ENCODE results near the gene ST6GALNAC6.

Gene ST6GALNAC6

GRCh38 chr9:127931092-127931881 lies 31.9 kb upstream of the ST6GALNAC6 start:
- DNase-seq: peak; percentile 15

- DNase-seq: peak; percentile 77
These were observed 31.1 kb upstream of the ST6GALNAC6 start, which contains the start of gene PIP5KL1 for GRCh38 chr9:127930231-127931091. Gene PIP5KL1, minus strand, starts transcription at chr9:127930777. Its CDS starts 25 bp downstream, at chr9:127930752.

- no peak for DNase-seq
These were observed 30.2 kb upstream of the ST6GALNAC6 start for GRCh38 chr9:127929625-127929979.

- DNase-seq: no peak
These were observed 29.5 kb upstream of the ST6GALNAC6 start for GRCh38 chr9:127928676-127929624.

GRCh38 chr9:127927988-127928675 lies 28.7 kb upstream of the ST6GALNAC6 start:
- peak; percentile 38 for DNase-seq

- DNase-seq: peak; percentile 94
These were observed 28.0 kb upstream of the ST6GALNAC6 start for GRCh38 chr9:127927201-127927987.

- DNase-seq: peak; percentile 37
These were observed 27.4 kb upstream of the ST6GALNAC6 start for GRCh38 chr9:127926906-127927200.

- DNase-seq: no peak
These were observed 26.8 kb upstream of the ST6GALNAC6 start for GRCh38 chr9:127925959-127926905.

- DNase-seq: no peak
These were observed 25.5 kb upstream of the ST6GALNAC6 start for GRCh38 chr9:127924736-127925444.

- no peak for DNase-seq
These were observed 24.4 kb upstream of the ST6GALNAC6 start for GRCh38 chr9:127923771-127924170.

- no peak for DNase-seq
These were observed 23.6 kb upstream of the ST6GALNAC6 start for GRCh38 chr9:127923046-127923445.

- DNase-seq: peak; percentile 85
These were observed 22.2 kb upstream of the ST6GALNAC6 start for GRCh38 chr9:127921557-127922120.

- no peak for DNase-seq
These were observed 21.4 kb upstream of the ST6GALNAC6 start for GRCh38 chr9:127920794-127921193.

GRCh38 chr9:127919253-127919815 lies 19.9 kb upstream of the ST6GALNAC6 start:
- DNase-seq: no peak

GRCh38 chr9:127918183-127919107 lies 19.0 kb upstream of the ST6GALNAC6 start:
- peak; percentile 43 for DNase-seq

GRCh38 chr9:127917603-127918002 lies 18.2 kb upstream of the ST6GALNAC6 start:
- DNase-seq: no peak

- peak; percentile 99 for DNase-seq
These were observed 17.5 kb upstream of the ST6GALNAC6 start, which contains the start of gene ST6GALNAC4 for GRCh38 chr9:127916720-127917581. Gene ST6GALNAC4, minus strand, starts transcription at chr9:127917041. Its CDS starts 622 bp downstream, at chr9:127916419.

All from CD4-positive, alpha-beta T cell treated with Interleukin-17A for 4 hours (primary cell).